Thoracic aorta (tissue), 2 donors: Measurements from ENCODE around the gene ALK. TPM values are rescaled to one million over a fixed set of nuclear protein-coding genes. Genes with fewer than 3 reads are reported as not detected.

Experiments used
- ATAC-seq: fragments of 150-250 bp; one replicate; pipeline ENCODE4 v1.8.0; 2017; ENCODE audit warnings: low read depth; ENCODE audit not compliant: insufficient number of reproducible peaks, low FRiP score
- DNase-seq: peaks from one replicate; pipeline ENCODE4 v3.0.0-alpha.2; 2020; ENCODE audit warnings: low spot score
- H3K27ac ChIP-seq, 2 donors: fragments of 200-600 bp; sonication (generic); 1 replicate in 1 of 2; 2 replicates in 1 of 2; pipeline ENCODE4 v1.5.1; 2016; ENCODE audit warnings: mild to moderate bottlenecking in 2 of 2, moderate library complexity in 2 of 2
- H3K27me3 ChIP-seq: fragments of 200-600 bp; sonication (generic); replicated peaks from 2 replicates; pipeline ENCODE4 v1.6.0; 2016; ENCODE audit warnings: mild to moderate bottlenecking; ENCODE audit not compliant: insufficient read depth
- H3K36me3 ChIP-seq: fragments of 200-600 bp; sonication (generic); one replicate; pipeline ENCODE4 v1.5.1; 2016
- H3K4me1 ChIP-seq, 2 donors: fragments of 200-600 bp; sonication (generic); 1 replicate in 1 of 2; 2 replicates in 1 of 2; pipeline versions ENCODE4 v1.5.1 to v1.6.0; 2016; ENCODE audit warnings: low read depth in 2 of 2, mild to moderate bottlenecking in 1 of 2; ENCODE audit not compliant: control insufficient read depth in 1 of 2
- H3K4me3 ChIP-seq: fragments of 200-600 bp; sonication (generic); 2 replicates; pipeline ENCODE4 v1.5.1; 2016; ENCODE audit warnings: mild to moderate bottlenecking
- H3K9me3 ChIP-seq: fragments of 200-600 bp; sonication (generic); 2 replicates; pipeline ENCODE4 v1.5.1; 2016
- total RNA-seq, 2 donors: library from RNA; depleted of rRNA; stranded (reverse); fragments of >200 nt; gene quantifications; one replicate each; pipeline versions ENCODE4 v1.1.0 to v1.2.3, GENCODE V29; 2016
- TF ChIP-seq, protein P1 (sequence below): fragments of 200-600 bp; sonication (generic); IDR thresholded peaks from one replicate; pipeline ENCODE4 v1.5.1; 2019; ENCODE audit warnings: antibody characterized with exemption

The ALK gene
- total RNA-seq, 2 donors from 2014 or later = 2.0 TPM; not detected in 1

DNA sequence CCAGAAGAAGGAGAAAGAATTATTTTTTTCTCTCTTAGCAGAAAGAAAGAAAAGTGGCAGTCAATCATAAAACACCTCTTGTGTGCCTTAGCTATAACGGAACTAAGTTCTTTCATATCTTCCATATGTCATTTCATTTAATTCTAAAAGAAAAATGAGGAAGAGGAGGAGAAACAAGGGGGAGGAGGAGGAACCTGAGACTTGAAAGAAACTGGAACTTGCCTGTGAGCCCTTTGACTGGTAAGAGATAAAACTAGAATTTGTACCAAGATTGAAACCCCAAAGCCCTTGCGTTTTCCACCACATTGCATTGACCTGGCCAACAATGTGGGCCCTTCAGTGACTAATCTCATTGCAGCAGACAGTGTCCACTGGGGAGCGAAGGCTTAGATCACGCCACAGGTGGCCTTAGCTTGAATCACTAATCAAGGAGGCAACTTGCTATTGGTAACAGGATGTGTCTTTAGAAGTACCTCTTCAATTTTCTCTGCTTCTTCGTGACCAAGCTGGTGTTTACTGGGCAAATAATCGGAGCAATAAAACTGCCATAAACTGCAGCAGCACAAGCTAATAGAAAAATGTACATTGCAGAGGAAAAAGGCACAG is 498.2 kb downstream of the ALK start:
- no peaks in the 10 kb centered on the region for H3K36me3 ChIP-seq
- ATAC-seq (no peak), DNase-seq (no peak)
- H3K4me3 ChIP-seq = no peak overlapping the region
- H3K9me3 ChIP-seq = no peaks in the 10 kb centered on the region
- no peak overlapping the region for H3K27ac ChIP-seq
- TF ChIP-seq, protein P1, sequence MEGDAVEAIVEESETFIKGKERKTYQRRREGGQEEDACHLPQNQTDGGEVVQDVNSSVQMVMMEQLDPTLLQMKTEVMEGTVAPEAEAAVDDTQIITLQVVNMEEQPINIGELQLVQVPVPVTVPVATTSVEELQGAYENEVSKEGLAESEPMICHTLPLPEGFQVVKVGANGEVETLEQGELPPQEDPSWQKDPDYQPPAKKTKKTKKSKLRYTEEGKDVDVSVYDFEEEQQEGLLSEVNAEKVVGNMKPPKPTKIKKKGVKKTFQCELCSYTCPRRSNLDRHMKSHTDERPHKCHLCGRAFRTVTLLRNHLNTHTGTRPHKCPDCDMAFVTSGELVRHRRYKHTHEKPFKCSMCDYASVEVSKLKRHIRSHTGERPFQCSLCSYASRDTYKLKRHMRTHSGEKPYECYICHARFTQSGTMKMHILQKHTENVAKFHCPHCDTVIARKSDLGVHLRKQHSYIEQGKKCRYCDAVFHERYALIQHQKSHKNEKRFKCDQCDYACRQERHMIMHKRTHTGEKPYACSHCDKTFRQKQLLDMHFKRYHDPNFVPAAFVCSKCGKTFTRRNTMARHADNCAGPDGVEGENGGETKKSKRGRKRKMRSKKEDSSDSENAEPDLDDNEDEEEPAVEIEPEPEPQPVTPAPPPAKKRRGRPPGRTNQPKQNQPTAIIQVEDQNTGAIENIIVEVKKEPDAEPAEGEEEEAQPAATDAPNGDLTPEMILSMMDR = no peak
- H3K27me3 ChIP-seq = no peaks in the 10 kb centered on the region
- H3K4me1 ChIP-seq = no peaks in the 10 kb centered on the region

DNA sequence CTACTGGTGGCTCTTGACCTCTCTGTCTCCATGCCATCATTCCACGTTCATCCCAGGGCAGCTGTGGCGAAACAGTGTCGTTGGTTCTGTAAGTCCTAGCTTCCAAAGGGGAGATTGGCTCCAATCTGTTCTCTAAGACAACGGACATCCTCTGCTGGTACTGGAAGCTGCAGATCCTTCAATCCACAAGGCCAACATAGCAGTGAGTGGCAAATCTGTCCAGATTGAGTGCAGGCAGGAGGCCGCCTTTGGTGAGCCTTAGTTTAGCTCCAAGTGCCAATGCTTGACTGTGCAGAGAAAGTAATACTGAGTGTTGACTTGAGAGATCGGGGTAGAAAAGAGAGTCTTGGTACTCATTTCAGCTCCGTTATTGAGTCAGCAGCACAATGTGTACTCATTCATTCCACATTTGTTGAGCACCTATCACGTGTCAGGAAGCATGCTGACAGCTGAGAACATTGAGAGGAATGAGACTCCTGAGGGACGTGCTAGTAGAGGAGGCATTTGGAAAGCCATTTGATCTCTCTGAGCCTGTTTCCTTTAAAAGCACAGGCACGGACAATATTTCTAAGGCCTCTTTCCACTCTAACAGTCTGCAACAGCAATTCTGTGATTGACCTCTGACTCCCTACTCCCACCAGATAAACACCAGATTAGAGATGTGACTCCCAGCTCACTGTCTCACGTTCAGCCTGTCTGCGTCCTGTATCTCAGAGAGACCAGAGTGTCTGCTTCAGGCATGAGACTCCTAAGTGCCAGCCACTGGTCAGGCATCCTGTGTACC is 500.2 kb downstream of the ALK start:
- TF ChIP-seq, protein P1 = no peak
- Histone ChIP-seq H3K36me3 (no peaks in the 10 kb centered on the region), H3K4me3 (no peak overlapping the region), H3K27ac (no peak overlapping the region), H3K27me3 (no peaks in the 10 kb centered on the region), H3K9me3 (no peaks in the 10 kb centered on the region), H3K4me1 (no peaks in the 10 kb centered on the region)
- ATAC-seq = no peak
- DNase-seq = no peak

DNA sequence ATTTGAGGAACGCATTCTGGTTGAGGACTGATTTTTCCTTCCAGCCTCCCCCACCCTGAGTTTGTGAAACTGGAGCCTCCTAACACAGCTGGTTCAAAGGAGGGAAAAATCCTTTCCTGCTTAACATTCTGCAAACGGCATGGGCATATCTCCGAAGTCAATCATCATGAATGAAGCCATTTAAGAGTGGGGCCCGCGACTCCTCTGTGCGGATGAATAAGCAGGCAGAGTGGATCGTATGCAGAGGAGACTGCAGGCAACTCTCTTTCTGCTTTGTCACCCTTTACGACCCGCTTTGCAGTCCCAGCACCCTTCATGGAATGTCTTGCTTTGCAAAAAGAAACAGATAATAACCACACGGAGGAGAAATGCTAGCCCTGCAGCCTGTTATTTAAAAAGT is 500.9 kb downstream of the ALK start:
- Histone ChIP-seq H3K27ac (no peak overlapping the region), H3K4me3 (no peak overlapping the region), H3K9me3 (no peaks in the 10 kb centered on the region), H3K36me3 (no peaks in the 10 kb centered on the region), H3K27me3 (no peaks in the 10 kb centered on the region), H3K4me1 (no peaks in the 10 kb centered on the region)
- TF ChIP-seq, protein P1 = no peak
- DNase-seq = no peak
- ATAC-seq = no peak

DNA sequence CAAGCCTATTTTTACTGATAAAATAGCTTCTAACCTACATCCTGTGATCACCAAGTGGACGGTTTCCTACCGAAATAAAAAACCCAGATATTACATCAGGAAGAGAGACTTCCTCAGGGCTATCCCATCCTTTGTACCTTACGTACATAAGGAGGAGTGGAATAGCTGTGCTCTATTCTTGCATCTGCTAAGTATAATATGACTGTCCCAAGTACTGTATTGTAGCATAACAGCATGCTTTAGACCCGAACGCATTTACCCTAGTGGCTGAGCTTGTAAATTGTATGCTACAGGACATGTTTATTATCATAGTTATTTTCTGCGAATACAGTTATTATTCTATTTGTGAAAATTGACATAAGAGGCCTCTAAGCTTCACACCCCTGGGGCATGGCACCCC is 503.8 kb downstream of the ALK start:
- Histone ChIP-seq H3K4me1 (no peaks in the 10 kb centered on the region), H3K27me3 (no peaks in the 10 kb centered on the region), H3K9me3 (no peaks in the 10 kb centered on the region), H3K4me3 (no peak overlapping the region), H3K27ac (no peak overlapping the region), H3K36me3 (no peaks in the 10 kb centered on the region)
- ATAC-seq (no peak), DNase-seq (no peak)
- TF ChIP-seq, protein P1 = no peak

DNA sequence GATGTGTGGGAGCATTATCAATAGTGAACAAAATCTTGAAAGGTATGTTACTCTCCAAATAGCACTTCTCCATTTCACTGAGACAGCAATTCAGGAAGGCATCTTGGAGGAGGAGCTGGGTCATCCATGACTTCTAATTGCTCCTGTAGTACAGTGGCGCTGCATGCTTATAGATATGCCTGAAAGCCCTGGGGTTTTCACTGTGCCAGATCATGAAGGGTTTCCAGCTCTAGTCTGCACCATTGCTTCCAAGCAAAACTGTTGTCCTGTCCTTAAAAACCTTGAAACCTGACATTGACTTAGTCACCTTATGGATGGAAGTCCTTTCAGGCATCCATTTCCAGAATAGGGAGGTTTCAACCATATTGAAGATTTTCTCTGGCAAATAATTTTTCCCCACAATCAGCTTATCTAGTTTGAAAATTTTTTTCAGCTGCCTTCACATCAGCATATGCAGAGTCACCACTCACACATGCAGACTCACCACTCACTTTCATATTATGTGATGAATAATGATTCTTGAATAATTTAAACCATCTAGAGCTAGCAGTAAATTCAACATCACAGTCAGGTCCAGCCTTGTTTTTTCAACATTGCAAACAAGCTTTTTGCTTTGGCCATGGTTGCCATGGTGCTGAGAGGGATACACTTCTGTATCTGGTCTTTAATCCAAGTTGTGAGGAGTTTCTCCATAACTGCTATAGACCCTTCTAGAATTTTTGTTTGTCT is 509.0 kb downstream of the ALK start:
- H3K27ac ChIP-seq = no peak overlapping the region
- no peaks in the 10 kb centered on the region for H3K4me1 ChIP-seq
- no peaks in the 10 kb centered on the region for H3K36me3 ChIP-seq
- TF ChIP-seq, protein P1 = no peak
- no peak for DNase-seq
- no peaks in the 10 kb centered on the region for H3K9me3 ChIP-seq
- no peak overlapping the region for H3K4me3 ChIP-seq
- no peak for ATAC-seq
- no peaks in the 10 kb centered on the region for H3K27me3 ChIP-seq
